AG04450 (cell line): Measurements from ENCODE around the gene PTPRT. TPM values are rescaled to one million over a fixed set of nuclear protein-coding genes. Genes with fewer than 3 reads are reported as not detected.

ENCODE experiments used
- CTCF ChIA-PET: fragments of 300-600, 350-600 bp; formaldehyde crosslinking; extraction: SDS; loops from one replicate; lab custom pipeline; 2022; ENCODE audit warnings: antibody characterized with exemption, inconsistent platforms; lab: Charles Lee
- POLR2A ChIA-PET: fragments of 350-600 bp; formaldehyde crosslinking; extraction: SDS; loops from one replicate; lab custom pipeline; 2021; ENCODE audit warnings: antibody characterized with exemption, inconsistent platforms; lab: Yijun Ruan, JAX
- DNase-seq: peaks from one replicate; pipeline ENCODE4 v3.0.0-alpha.2; 2011; ENCODE audit warnings: low read depth, low spot score
- H3K27ac ChIP-seq: one replicate; pipeline ENCODE4 v1.5.1; 2012; ENCODE audit warnings: low read depth, low read length, control low read depth
- H3K27me3 ChIP-seq: one replicate; pipeline ENCODE4 v1.6.0; 2012; ENCODE audit warnings: low read length; ENCODE audit not compliant: control insufficient read depth, insufficient read depth
- H3K4me3 ChIP-seq: 2 replicates; pipeline ENCODE4 v1.5.1; 2011; ENCODE audit warnings: mild to moderate bottlenecking, low read depth, low read length, control low read depth
- H3K9me3 ChIP-seq: 2 replicates; pipeline ENCODE4 v1.5.1; 2012; ENCODE audit warnings: low read length; ENCODE audit not compliant: control insufficient read depth, insufficient read depth
- CTCF ChIP-seq: IDR thresholded peaks from 2 replicates; pipeline ENCODE4 v1.5.1; 2011; ENCODE audit warnings: low read depth, low read length, control low read depth, inconsistent platforms
- polyA plus RNA-seq: library from polyadenylated mRNA; depleted of rRNA; stranded (reverse); fragments of >200 nt; gene quantifications from 2 replicates; pipeline ENCODE4 v1.2.3, GENCODE V29; 2011

PTPRT gene
- polyA plus RNA-seq, 1 experiment, result not detected

- TF ChIP-seq CTCF, result no peak
- Histone ChIP-seq H3K27ac (no peak overlapping the region), H3K4me3 (no peak overlapping the region), H3K27me3 (no peaks in the 10 kb centered on the region), H3K9me3 (peaks cover 29% of the 10 kb centered on the region)
- no peak for DNase-seq
- POLR2A ChIA-PET, result no interaction called here
- CTCF ChIA-PET, result no interaction called here
These were observed 232.0 kb downstream of the PTPRT start for GRCh38 chr20:42957704-42958095.

GRCh38 chr20:42957018-42957703 is 232.5 kb downstream of the PTPRT start:
- Histone ChIP-seq H3K9me3 (peaks cover 28% of the 10 kb centered on the region), H3K27me3 (no peaks in the 10 kb centered on the region), H3K4me3 (no peak overlapping the region), H3K27ac (no peak overlapping the region)
- TF ChIP-seq CTCF, result no peak
- ChIA-PET CTCF (no interaction called here), POLR2A (no interaction called here)
- no peak for DNase-seq

- POLR2A ChIA-PET, result no interaction called here
- H3K27me3 ChIP-seq, result no peaks in the 10 kb centered on the region
- no peak for DNase-seq
- TF ChIP-seq CTCF, result no peak
- CTCF ChIA-PET, result no interaction called here
- peaks cover 25% of the 10 kb centered on the region for H3K9me3 ChIP-seq
- H3K4me3 ChIP-seq, result no peak overlapping the region
- no peak overlapping the region for H3K27ac ChIP-seq
These were observed 234.0 kb downstream of the PTPRT start for GRCh38 chr20:42955713-42956112.

DNA sequence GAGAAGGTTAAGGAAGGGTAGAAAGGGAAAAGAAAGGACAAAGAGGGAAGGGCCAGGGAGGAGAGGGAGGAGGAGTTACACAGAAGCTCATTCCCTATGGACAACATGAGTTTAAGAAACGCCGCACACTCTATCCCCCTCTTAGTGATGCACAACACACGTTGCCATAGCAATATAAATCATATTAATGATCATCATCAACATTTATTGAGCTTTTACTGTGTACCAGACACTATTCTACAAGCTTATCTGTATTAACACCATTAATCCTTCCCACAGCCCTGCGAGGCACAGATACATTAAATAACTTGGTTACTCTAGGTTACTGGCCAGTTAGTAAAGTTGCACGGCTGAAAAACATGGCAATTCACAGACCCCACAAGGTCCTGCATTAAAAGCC is 234.8 kb downstream of the PTPRT start:
- DNase-seq, result no peak
- ChIA-PET POLR2A (no interaction called here), CTCF (no interaction called here)
- H3K9me3 ChIP-seq, result peaks cover 22% of the 10 kb centered on the region
- no peak overlapping the region for H3K27ac ChIP-seq
- H3K4me3 ChIP-seq, result no peak overlapping the region
- no peak for TF ChIP-seq CTCF
- no peaks in the 10 kb centered on the region for H3K27me3 ChIP-seq

- Histone ChIP-seq H3K27me3 (no peaks in the 10 kb centered on the region), H3K9me3 (peaks cover 37% of the 10 kb centered on the region), H3K4me3 (no peak overlapping the region), H3K27ac (no peak overlapping the region)
- POLR2A ChIA-PET, result no interaction called here
- CTCF ChIA-PET, result no interaction called here
- TF ChIP-seq CTCF, result no peak
- no peak for DNase-seq
These were observed 239.8 kb downstream of the PTPRT start for GRCh38 chr20:42949950-42950349.
